Measurements from ENCODE around the gene WEE2. TPM values are rescaled to one million over a fixed set of nuclear protein-coding genes. Genes with fewer than 3 reads are reported as not detected.
"Not testable (repeated sequence)": the region's sequence is repeated elsewhere in the genome, so short reads cannot be mapped to it uniquely, and the experiment has no call there.

Gene WEE2
- total RNA-seq, 1 donor from 2014 or later: not detected

DNA sequence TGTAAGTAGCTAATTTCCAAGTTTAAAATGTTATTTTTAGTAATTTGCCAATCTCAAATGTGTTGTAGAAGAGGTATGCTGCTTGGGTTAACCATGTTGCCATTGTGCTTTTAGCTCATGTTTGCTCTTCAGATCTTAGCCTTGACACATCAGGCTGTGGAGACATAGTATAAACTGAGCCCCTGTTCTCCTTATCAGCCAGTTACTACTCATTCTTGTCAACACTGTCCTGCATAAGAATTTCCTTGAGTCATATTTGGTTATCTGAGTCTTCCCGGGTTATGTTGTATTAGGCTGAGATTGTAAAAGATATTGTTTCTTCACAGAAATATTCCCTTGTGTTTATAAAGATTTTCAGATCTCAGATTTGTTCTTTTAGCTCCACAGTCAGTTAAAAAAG, 34.1 kb downstream of the WEE2 start:
- H3K4me1 Mint-ChIP-seq (ENCODE audit: unreplicated experiment): peaks cover 17% of the 10 kb centered on the region
- no peaks in the 10 kb centered on the region for H3K9me3 Mint-ChIP-seq
- no peak overlapping the region for H3K4me3 Mint-ChIP-seq
- no peaks in the 10 kb centered on the region for H3K27me3 Mint-ChIP-seq
- TF ChIP-seq CTCF (conservative IDR thresholded peaks at IDR 0.05): no peak
- no peak for DNase-seq (ENCODE audit: extremely low spot score, unreplicated experiment)
- H3K36me3 Mint-ChIP-seq: peaks cover 43% of the 10 kb centered on the region
- no peak overlapping the region for H3K27ac Mint-ChIP-seq

DNA sequence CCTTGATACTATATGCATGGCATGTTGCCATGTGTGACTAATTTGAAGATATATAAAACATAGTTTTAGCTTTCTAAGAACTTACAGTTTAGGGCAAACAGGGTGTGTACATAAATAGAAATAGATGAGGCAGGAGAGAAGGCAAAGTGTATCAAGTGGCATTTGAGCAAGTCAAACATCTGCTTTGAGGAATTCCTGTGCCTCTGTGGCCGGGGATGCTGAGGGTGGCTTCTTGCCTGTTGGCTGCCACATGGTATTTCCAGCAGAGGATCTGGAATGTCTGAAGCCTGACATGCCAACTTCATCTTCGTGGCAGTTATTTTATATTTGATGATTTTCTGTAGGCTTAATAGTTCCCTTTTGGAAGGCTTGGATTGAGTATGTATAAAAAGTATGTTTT, 36.0 kb downstream of the WEE2 start:
- no peak overlapping the region for H3K4me3 Mint-ChIP-seq
- DNase-seq (ENCODE audit: extremely low spot score, unreplicated experiment): no peak
- H3K9me3 Mint-ChIP-seq: no peaks in the 10 kb centered on the region
- peaks cover 43% of the 10 kb centered on the region for H3K36me3 Mint-ChIP-seq
- H3K4me1 Mint-ChIP-seq (ENCODE audit: unreplicated experiment): peaks cover 13% of the 10 kb centered on the region
- no peaks in the 10 kb centered on the region for H3K27me3 Mint-ChIP-seq
- no peak for TF ChIP-seq CTCF (conservative IDR thresholded peaks at IDR 0.05)
- H3K27ac Mint-ChIP-seq: no peak overlapping the region

DNA sequence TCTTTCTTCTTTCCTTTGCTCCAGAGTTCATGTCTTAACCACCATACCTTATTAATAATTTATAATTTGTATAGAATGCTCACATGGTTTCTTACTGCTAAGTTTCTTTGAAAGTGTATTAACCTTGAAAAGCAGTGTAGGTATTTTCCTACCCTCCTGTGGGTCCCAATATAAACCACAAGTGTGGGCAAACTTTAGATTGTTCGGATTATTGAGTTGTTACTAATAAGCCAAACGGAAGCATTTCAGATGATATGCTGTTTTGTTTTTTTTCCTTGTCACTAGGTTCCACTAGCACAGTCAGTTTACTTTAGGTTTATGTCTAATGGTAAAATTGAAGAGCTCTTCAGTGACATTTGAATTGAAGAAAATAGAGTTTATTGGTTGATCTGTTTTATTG, 40.2 kb downstream of the WEE2 start:
- Mint-ChIP-seq H3K9me3 (peaks cover 16% of the 10 kb centered on the region), H3K27me3 (no peaks in the 10 kb centered on the region), H3K36me3 (peaks cover 58% of the 10 kb centered on the region), H3K4me1 (ENCODE audit: unreplicated experiment) (no peaks in the 10 kb centered on the region), H3K27ac (no peak overlapping the region), H3K4me3 (no peak overlapping the region)
- TF ChIP-seq CTCF (conservative IDR thresholded peaks at IDR 0.05): no peak
- DNase-seq (ENCODE audit: extremely low spot score, unreplicated experiment): no peak

DNA sequence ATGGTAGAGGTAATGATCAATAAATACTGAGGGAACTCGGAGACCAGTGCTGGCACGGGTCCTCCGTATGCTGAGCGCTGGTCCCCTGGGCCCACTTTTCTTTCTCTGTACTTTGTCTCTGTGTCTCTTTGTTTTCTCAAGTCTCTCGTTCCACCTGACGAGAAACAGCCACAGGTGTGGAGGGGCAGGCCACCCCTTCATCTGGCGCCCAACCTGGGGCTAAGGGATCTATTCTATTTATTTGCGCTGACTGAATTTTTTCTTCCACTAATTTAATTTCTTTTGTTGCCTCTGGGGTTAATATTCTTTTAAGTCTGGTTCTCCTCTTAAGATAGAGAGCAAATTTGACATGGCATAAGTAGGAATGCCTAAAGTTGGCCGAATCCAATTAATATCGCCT, 43.8 kb downstream of the WEE2 start:
- Mint-ChIP-seq H3K9me3 (peaks cover 16% of the 10 kb centered on the region), H3K36me3 (peaks cover 70% of the 10 kb centered on the region)
- not testable (repeated sequence) for H3K27me3 Mint-ChIP-seq; H3K4me1 Mint-ChIP-seq (ENCODE audit: unreplicated experiment); H3K4me3 Mint-ChIP-seq; DNase-seq (ENCODE audit: extremely low spot score, unreplicated experiment); H3K27ac Mint-ChIP-seq

DNA sequence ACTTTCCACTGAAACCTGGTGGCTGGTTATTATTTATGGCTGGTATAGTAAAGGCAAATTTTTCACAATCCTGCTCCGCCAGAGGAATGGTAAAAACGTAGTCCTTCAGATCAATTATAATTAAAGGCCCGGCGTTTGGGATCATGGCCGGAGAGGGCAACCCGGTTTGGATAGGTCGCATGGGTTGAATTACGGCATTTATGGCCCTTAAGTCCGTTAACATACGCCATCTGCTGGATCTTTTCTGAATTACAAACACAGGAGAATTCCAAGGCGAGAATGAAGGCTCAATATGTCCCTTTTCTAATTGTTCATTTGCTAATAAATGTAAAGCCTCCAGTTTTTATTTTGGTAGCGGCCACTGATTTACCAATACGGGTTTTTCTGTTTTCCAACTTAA, 44.5 kb downstream of the WEE2 start:
- H3K4me1 Mint-ChIP-seq (ENCODE audit: unreplicated experiment): no peaks in the 10 kb centered on the region
- H3K27me3 Mint-ChIP-seq: no peaks in the 10 kb centered on the region
- no peak overlapping the region for H3K27ac Mint-ChIP-seq
- peak; percentile 66 for TF ChIP-seq CTCF (conservative IDR thresholded peaks at IDR 0.05)
- H3K4me3 Mint-ChIP-seq: no peak overlapping the region
- H3K9me3 Mint-ChIP-seq: peaks cover 16% of the 10 kb centered on the region
- DNase-seq (ENCODE audit: extremely low spot score, unreplicated experiment): no peak
- H3K36me3 Mint-ChIP-seq: peaks cover 74% of the 10 kb centered on the region

- Mint-ChIP-seq H3K9me3 (peaks cover 14% of the 10 kb centered on the region), H3K4me3 (no peak overlapping the region), H3K27me3 (no peaks in the 10 kb centered on the region), H3K4me1 (ENCODE audit: unreplicated experiment) (no peaks in the 10 kb centered on the region), H3K36me3 (peaks cover 87% of the 10 kb centered on the region), H3K27ac (no peak overlapping the region)
- no peak for DNase-seq (ENCODE audit: extremely low spot score, unreplicated experiment)
- TF ChIP-seq CTCF (conservative IDR thresholded peaks at IDR 0.05): peak; percentile 65
Observed at GRCh38 chr7:141754939-141755338, 46.8 kb downstream of the WEE2 start.
